ENCODE data around the gene SQSTM1.

DNA sequence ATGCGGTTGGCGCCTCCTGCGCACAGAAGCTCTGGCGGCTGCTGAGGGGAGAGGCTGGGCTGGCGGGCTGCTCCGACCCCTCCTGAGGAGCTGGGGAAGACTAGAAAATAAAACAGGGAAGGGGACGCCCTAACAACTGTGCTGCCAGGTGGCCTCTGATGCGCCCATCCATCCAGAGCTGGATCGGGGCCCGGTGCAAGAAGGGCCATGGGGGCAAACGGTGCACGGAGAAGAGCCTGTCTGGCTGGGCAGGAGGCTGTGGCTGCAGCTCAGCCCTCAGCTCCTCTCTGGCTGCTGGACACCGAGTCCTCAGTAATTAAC is 58.9 kb downstream of the SQSTM1 start:
- TF ChIP-seq, protein P1, sequence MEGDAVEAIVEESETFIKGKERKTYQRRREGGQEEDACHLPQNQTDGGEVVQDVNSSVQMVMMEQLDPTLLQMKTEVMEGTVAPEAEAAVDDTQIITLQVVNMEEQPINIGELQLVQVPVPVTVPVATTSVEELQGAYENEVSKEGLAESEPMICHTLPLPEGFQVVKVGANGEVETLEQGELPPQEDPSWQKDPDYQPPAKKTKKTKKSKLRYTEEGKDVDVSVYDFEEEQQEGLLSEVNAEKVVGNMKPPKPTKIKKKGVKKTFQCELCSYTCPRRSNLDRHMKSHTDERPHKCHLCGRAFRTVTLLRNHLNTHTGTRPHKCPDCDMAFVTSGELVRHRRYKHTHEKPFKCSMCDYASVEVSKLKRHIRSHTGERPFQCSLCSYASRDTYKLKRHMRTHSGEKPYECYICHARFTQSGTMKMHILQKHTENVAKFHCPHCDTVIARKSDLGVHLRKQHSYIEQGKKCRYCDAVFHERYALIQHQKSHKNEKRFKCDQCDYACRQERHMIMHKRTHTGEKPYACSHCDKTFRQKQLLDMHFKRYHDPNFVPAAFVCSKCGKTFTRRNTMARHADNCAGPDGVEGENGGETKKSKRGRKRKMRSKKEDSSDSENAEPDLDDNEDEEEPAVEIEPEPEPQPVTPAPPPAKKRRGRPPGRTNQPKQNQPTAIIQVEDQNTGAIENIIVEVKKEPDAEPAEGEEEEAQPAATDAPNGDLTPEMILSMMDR (IDR thresholded peaks at IDR 0.05) = no peak
- no peak for TF ChIP-seq POLR2A (IDR thresholded peaks at IDR 0.05)
